GM21447 (cell line): ENCODE results near the gene KCNMA1.

Source experiments
- ATAC-seq: cut with Tn5 transposase; IDR thresholded peaks from one replicate; pipeline ENCODE4 v1.9.1; 2021; ENCODE audit not compliant: unreplicated experiment

KCNMA1 gene

DNA sequence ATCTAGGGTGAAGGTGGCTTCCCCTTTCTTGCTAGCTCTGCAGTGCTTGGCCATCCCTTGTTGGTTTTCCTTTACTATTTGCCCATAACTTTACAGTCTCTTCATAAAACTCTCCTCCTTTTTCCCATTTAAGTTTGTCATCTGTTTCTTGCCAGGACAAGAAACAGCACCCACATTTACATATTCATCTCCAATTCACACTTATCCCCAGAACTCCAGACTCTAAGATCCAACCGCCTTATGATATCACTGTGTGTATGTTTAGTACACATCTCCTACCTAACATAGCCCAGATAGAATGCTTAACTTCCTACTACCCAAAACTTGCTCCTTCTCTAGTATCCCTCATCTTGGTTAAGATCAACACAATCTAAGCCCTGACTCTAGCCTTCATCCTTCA is 622.2 kb downstream of the KCNMA1 start:
- ATAC-seq = no peak

GRCh38 chr10:77012812-77013500 is 624.7 kb downstream of the KCNMA1 start:
- no peak for ATAC-seq

GRCh38 chr10:77011874-77012811 is 625.5 kb downstream of the KCNMA1 start:
- no peak for ATAC-seq

- no peak for ATAC-seq
Measured at GRCh38 chr10:77010430-77010829, 627.2 kb downstream of the KCNMA1 start.

- ATAC-seq = peak; percentile 89
Measured at GRCh38 chr10:77007834-77008233, 629.8 kb downstream of the KCNMA1 start.

DNA sequence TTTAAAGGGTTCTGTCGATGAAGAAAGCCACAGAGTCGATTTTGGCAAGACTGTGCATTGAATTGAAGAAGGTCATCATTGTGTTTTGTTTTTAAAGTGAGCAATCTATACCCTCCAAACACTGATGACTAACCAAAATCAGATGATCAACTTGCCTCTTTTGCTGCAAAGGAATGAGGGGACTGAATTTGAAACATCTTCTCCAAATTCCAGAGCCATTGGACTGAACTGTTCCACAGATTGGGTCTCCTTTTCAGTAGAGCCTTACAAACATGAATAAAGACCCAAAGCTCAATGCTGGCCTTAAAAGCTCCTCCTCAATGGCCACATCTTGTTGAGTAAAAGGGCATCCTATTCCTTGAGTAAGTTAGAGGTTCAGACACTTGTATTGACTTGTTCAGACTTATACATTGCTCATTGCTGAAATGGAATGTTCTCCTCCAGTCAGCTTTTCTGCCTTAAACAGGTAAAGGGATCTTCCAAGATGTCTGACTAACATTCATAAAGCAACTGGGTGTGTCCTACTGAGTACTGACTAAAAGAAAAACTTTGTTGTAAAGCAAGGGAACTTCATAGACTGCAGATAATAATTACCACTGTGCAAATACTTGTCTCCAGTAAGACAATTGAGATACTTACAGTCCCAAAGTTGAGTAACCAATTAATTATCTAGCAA is 630.6 kb downstream of the KCNMA1 start:
- no peak for ATAC-seq

- no peak for ATAC-seq
Measured at GRCh38 chr10:77005871-77006270, 631.7 kb downstream of the KCNMA1 start.

DNA sequence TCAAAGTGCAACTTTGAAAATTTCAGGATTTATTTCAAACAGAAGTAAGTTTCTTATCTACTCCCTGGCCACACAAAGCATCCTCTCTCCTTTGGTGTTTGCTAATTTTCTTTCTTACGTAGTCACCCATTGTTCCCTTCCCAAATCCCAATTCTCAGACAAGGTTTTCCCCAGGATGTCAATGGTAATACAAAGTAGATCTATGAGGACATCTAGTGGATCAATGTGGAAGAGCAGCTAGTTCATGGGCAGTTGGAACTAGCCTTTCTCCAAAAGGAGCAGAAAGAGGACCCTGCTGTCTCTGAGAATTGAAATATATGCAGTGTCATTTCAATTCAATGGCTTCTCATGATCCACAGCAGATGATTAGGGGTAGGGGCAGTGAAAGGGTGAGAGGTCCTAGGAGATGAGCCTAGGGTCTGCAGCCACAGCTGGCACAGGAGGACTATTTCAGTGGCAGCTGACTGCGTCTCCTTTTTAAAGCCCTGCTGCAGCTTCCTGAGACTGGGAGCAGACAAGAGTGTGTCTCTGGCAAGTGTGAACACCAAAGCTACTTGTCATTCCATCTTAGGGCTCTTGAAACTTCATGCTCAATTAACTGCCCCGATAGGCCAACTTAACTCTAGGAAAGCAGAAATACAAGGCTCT is 632.6 kb downstream of the KCNMA1 start:
- no peak for ATAC-seq

DNA sequence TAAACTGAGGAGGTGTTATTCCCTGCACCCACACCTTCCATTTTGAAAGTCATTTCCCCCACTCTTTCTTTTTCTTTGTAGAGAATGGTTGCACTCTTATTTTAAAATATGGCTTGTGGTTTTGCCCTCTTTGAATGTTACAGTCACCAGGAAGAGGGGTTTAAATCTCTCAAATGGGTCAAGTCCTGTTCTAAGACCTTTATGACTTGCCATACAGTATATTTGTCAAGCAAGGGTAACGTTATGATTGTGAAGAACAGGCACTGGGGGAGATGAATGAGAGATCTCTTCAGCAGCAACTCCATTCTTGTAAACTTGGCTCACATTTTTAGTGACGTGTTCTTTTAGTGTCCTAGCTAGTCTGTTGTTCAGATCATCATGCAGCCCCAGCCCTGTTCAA is 634.7 kb downstream of the KCNMA1 start:
- no peak for ATAC-seq

DNA sequence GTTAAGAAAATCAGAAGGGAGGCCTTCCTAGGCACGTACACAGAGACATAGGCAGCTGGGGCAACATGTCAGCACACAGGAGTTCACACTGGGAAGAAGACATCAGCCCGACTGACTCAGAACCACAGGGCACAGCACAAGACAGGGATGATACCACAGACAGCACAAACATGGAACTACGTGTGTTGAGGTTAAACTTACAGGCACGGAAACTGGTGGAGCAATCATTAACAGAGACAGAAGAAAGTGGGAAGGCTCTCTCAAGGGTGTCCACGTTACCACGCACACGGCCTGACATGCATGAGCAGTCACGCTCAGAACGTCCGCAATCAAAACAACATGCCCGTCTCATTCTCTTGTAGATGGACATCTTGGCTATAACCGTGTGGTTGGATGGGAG is 636.4 kb downstream of the KCNMA1 start:
- ATAC-seq = no peak

GRCh38 chr10:76998451-76998850 is 639.2 kb downstream of the KCNMA1 start:
- no peak for ATAC-seq

DNA sequence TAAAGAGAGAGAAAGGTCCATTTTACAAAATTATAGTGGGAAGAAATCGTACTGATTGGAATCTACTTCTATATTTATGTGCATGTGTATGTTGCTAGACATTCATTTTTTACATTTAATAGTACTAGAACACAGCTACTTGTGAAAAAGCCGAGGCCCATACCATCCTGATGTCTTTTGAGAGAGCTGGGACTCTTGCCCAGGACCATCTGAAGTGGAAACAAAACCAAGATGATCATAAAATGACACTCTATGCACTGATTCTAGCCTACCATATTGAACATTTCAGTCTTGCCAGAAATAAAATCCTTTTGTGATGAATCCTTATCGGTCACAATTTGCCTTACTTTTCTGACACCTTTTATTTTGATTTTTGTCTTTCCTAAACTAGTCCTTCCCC is 640.0 kb downstream of the KCNMA1 start:
- no peak for ATAC-seq

DNA sequence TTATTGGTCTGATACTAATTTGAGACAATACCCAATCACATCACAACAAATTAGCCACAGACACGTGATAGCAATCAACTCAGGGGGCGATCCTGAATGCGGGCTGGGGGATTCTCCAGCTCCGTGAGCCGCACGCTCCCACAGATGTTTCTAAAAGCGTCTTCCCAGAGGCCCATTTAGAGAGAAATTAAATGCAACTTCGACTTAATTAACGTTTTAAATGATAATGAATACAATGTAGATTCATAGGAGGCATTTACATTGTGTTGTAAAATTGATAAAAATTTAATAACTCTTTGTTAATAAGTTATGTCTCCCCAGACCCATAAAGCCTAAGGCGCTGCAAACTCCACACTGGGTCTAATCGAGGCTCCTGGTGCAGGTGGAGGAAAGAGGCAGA is 642.6 kb downstream of the KCNMA1 start:
- ATAC-seq = no peak

DNA sequence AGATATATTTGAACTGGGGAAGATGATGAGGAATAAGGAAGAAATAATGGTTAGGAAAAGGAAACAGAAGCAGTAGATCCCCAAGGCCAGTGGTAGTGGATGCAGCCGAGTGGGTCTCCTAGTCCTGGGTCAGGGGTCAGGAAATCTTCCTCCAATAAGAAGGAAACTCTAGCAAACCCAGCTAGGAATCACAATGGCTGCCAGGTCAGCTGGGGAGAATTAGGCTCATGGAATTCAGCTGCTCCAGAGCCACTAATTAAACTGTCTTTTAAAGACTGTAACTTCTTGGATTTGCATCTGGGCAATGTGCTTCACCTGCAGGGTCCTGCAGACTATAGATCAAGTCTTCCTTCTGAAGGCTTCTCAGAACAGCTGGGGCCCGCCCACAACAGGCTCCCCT is 644.4 kb downstream of the KCNMA1 start:
- no peak for ATAC-seq

GRCh38 chr10:76992467-76992866 is 645.1 kb downstream of the KCNMA1 start:
- no peak for ATAC-seq

DNA sequence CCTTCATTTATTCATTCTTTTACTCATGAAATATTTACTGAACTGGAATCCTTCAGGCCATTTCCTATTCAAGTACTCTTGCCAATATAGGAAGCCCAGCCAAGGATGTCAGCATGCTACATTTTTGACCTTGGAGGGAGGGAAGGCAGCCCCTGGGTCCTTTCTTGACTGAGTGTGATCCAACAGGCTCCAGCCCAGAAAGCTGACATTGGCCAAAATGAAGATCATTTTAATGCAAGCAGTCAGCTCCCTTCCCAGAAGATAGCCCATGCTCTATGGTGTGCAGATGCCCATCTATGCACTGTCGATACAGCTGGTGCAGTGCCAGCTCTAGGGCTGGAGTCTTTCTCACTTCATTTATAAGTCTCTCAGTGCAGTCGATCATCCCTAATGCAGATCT is 646.0 kb downstream of the KCNMA1 start:
- ATAC-seq = no peak

- ATAC-seq = no peak
Measured at GRCh38 chr10:76990561-76990960, 647.0 kb downstream of the KCNMA1 start.

DNA sequence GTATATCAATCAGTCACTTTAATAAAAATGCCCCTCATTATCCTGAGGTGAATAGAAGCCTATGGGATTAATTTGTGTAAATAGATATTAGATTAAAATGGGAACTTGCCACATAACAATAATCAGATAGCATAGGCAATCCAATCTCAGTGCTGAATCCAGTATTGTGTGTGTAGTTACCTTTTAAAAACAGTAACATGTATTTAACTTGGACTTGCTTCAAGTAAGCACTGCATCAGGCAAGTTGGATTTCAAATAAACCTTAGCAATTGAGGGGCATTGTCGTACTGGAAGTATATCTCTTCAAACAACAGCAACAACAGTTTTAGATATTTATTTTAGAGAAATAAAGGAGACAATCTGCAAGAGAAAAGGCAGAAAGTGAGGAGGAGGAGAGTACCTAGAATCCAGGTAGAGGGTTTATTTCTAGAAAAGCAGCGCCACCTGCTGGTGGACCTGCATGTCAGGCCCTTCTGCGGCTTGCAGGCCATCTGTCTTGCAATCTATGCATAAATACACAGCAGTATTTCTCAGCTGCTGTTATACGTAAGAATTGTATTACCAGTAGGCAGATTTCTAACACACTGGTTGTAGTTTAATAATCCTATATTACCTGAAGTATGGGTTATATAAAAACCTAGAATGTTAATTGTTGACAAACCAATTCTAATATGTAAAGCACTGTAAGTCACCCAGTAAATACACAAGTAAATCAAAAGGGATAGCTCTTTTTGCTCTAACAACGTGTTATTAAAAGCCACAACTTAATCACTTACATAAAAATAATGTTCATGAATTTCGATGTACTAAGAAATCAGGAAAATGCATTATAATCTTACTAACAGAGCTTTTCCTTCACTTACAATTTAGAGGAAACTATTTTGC is 652.8 kb downstream of the KCNMA1 start:
- ATAC-seq = no peak

DNA sequence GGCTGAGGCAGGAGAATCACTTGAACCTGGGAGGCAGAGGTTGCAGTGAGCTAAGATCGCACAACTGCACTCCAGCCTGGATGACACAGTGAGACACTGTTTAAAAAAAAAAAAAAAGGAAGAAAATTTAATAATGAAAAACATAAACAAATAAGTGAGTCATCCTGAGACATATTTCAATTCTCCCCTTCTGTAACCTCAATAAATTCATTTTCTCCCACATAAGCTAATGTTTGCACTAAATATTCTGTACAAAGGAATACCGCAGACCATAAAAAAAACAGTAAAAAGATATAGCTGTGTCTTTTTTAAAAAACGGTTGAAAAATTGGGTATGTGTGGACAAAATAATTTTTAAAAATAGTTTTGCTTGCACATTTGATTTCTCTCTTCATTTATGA is 654.0 kb downstream of the KCNMA1 start:
- ATAC-seq = no peak

DNA sequence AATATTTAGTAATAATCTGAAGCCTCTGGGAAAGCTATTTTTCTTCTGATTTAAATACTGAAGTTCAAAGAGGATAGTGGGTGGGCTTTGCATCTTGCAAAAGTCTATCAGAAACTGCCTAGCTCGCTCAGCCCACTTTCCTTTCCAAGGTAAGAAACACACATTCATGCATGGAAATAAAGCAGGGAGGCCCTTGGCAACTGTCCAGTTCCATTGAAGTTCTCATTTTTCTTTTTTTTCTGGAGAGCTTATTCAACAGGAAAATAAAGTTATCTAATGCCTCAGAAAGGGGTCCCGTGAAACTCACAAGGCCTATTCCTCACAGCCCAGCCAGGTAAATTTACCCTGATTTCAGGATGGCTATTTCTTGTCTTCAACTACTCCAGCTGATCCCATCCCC is 654.9 kb downstream of the KCNMA1 start:
- ATAC-seq = no peak
